Stimulated activated CD8-positive, alpha-beta memory T cell treated with anti-CD3 and anti-CD28 coated beads, Interleukin-15, amount 100 ng/mL, for 24 hours (primary cell): ENCODE data around the gene TTF2.
"Not testable (repeated sequence)": the region's sequence is repeated elsewhere in the genome, so short reads cannot be mapped to it uniquely, and the experiment has no call there.

Source experiments
- DNase-seq: peaks from one replicate; pipeline ENCODE4 v3.0.0-alpha.2; 2020; ENCODE audit warnings: low read depth

The TTF2 gene

DNA sequence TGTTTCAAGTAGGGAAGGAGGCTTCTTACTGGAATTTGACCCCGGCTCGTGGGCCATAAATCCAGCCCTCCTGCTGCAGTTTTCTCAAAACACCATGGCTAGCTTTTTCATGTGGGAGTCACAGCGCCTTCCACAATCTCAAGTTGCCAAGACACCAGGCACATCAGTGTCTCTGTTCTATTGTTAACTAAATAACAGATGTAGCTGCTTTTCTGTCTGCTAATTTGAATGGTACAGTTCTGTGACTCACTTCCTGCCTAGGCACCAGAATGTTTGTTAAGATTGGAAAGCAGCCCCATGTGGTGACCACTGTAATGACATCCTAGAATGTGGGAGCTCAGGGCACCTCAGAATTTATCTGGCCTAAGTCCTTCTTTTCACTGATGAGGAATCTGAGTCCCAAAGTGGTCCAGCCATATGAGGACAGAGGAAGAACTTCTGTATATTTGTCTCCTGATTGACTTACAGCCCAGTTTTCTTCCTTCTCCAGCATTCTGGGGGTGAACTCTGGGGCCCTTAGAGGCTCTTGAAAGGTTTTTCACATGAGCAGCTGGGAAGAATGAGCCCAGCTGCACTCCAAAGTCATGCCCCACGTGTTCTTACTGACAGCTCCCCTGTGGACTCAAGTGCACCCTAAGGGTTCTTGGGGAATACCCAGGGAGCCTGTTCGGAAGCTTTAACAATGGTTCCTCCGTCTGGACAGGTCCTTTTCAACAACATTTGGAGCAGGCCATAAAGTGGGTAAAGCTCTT lies 33.9 kb downstream of the TTF2 start:
- DNase-seq: no peak

- DNase-seq: no peak
Observed at GRCh38 chr1:117094841-117095604, 34.9 kb downstream of the TTF2 start.

DNA sequence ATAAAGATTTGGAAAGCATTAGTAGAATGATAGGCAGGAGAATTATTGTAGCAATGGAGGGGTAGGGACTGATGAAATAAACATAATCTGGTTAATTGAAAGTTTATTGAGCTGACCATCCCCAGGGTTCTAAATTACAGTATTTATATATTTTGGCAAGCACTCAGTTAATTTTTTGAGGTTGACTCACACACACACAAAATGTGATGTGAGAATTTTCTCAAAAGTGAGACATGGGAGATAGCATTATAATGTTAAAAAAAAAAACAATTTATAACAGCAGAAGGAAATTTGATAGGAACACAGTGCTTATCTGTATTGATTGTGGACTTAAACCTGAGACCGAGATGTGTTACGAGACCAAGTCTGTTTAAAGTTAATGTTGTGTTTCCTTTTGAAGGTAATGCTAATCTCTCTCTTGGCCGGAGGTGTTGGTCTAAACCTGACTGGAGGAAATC lies 36.9 kb downstream of the TTF2 start:
- DNase-seq: no peak

GRCh38 chr1:117097443-117097842 lies 37.3 kb downstream of the TTF2 start:
- no peak for DNase-seq

- no peak for DNase-seq
Observed at GRCh38 chr1:117098287-117098890, 38.3 kb downstream of the TTF2 start.

- no peak for DNase-seq
Observed at GRCh38 chr1:117101334-117101733, 41.2 kb downstream of the TTF2 start.

DNA sequence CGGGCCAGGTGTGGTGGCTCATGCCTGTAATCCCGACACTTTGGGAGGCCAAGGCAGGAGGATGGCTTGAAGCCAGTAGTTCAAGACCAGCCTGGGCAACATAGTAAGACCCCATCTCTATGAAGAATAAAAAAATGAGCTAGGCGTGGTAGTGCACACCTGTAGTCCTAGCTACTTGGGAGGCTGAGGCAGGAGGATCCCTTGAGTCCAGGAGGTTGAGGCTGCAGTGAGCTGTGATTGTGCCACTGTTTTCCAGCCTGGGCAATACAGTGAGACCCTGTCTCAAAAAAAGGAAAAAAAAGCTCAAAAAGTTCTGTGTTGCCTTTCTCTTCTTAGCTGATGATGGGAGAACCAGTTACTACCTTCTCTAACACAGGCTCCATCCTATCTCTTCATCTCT lies 41.7 kb downstream of the TTF2 start:
- DNase-seq: not testable (repeated sequence)

- no peak for DNase-seq
Observed at GRCh38 chr1:117104986-117105385, 44.9 kb downstream of the TTF2 start.

- DNase-seq: no peak
Observed at GRCh38 chr1:117105722-117106121, 45.6 kb downstream of the TTF2 start.

DNA sequence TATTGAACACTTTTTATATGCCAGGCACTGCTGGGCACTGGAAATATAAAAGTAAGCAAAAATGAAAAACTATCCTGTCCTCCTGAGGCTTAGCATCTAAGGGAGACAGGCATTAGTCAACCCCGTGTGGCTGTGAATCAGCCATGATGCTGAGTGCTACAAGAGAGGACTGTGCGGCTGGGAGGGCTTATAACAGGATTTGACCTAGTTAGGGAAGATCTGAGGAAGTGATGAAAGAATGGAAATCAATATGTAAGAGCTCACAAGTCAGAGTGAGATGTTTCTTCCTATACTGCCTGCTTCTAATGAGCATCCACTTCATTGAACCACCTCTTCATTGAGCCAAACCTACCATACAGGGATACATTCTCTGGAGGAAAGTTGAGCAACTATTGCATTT lies 46.4 kb downstream of the TTF2 start:
- DNase-seq: no peak

DNA sequence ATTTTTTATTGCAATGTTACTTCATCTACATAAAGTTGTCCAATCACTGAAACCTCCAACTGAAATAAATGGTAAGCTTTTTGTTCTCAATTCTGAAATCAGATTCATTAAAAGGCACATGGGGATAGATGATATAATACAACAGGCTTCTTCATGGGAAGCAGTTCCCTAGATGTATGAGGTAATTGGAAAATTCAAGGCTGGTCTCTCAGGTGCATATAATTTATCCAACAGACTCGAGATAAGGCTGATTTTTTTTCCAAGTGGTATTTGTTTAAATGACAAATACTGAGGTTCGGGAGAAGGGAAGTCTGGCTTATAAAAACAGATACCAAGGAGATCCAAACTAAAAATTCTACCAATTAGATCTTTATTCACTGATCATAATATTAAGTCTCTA lies 47.2 kb downstream of the TTF2 start:
- no peak for DNase-seq

DNA sequence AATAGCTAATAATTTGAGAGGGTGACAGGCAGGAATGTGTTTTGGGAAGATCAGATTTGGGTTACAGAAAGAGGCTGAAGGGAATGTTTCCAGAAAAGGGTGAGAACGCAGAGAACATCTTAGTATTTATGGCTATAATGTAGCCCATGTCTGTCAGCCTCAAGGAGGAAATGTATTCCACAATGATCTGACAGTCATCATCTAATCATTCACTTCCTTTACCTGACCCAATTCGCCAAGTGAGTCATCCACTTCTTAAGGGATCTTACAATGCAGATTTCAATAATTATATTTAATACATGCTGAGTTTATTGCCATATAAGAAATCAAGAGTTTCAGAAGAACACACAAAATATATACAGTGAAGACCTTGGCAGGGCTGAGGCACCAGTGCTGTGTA lies 50.6 kb downstream of the TTF2 start:
- DNase-seq: no peak

- no peak for DNase-seq
Observed at GRCh38 chr1:117112047-117112717, 52.1 kb downstream of the TTF2 start.

DNA sequence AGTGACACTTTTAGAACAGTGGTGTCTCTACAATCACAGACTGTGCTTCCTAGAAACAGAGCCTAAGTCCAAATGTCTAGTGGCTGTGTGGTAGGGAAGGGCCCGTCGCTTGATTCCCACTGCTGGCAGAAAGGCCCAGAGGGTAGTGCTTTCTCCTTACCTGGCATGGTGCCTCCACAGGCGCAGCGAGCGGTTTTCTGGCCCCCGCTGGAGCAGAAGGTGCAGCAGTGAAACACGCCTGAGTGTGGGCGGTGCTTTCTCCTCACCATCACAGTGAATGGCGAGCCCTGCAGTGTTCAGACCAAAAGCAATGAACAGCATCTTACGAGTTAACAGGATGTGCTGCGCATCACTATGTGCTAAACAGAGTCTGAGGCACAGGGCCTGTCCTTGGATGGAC lies 53.1 kb downstream of the TTF2 start:
- no peak for DNase-seq

DNA sequence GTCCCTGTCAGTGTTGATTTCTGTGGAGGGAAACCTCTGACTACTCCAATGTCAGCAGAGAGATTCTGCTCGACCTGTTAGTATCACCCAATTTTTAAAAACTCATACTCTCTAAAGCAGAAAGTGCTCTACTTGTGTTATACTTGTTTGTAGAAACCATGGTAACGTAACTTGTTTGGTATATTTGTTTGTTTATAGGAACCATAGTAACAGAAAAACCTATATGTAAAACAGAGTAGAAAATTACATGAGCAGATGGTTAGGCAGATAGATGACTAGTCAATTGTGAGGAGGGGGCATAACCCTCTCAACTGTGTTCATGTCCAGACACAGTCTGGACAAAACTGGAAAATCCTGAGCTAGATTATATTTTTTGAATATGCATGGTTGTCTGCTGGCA lies 54.8 kb downstream of the TTF2 start:
- no peak for DNase-seq

DNA sequence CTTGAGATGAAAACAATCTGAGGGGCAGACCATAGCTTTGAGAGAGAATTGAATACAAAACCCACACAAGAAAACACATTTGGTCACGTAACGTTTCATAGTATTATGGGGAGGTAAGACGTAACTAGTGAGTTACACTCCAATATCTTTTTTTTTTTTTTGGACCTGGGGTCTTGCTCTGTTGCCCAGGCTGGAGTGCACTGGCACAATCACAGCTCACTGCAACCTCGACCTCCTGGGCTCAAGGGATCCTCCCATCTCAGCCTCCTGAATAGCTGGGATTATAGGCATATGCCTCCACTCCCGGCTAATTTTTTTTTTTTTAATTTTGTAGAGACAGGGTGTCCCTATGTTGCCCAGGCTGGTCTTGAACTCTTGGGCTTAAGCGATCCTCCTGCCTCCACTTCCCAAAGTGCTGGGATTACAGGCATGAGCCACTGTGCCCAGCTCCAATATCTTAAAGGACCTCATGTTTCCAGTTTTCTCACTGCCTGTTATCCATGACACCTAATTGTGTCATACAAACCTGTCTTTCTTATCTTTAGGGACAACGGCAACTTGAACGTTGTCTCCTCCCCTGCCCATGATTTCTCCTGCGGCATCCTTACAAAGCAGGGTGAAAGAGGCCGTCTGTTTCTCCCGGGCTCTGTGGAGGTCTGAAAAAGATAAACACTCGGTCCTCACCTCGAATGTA lies 56.1 kb downstream of the TTF2 start:
- no peak for DNase-seq

GRCh38 chr1:117116784-117117130 lies 56.6 kb downstream of the TTF2 start:
- DNase-seq: no peak

DNA sequence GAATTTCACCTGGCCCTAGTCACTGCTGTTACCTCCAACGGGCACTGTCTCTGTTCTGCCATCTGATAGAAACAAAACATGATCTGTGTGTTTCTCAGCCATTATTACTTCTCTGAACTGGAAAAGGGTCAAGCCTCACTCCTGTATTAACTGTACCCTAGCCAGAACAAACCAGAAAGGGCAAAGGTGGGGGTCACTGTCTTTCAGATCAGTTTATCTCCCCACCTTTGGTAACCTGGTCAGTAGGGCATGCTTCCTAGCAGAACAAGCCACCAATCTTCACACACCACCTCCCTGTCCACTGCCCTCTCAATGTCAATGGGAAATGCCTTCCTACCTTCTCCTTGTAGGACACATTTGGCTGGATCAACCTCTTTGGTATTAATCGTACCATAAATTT lies 57.6 kb downstream of the TTF2 start:
- DNase-seq: no peak

DNA sequence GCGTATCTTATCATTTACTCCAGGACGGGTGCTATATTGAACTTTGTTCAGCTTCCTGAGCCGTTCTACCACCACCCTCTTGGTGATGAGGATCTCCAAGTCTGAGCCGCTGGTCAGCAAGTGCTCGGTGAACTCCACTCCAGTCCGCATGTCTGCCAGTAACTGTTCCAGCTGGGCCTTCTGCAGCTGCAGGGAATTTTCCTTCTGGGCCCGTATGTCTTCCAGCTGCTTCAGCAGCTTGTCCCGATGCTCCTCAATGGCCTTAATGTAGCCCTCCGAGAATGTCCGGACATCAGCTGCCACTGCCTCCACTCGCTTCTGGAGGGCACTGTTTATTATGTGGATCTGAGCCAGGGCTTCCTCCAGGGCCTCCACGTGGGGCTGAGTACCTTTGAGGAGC lies 58.0 kb downstream of the TTF2 start:
- no peak for DNase-seq

DNA sequence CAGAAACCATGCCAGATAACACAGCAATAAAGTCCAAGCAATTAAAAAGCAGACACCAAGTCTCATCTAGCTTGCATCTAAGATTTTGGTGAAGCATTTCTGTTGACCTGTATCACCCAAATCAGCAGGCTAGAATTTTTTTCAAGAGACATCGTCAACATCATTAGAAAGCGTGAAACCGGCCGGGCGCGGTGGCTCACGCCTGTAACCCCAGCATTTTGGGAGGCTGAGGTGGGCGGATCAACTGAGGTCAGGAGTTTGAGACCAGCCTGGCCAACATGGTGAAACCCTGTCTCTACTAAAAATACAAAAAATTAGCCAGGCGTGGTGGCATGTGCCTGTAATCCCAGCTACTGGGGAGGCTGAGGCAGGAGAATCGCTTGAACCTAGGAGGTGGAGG lies 59.0 kb downstream of the TTF2 start:
- DNase-seq: not testable (repeated sequence)

GRCh38 chr1:117120774-117121588 lies 60.9 kb downstream of the TTF2 start:
- no peak for DNase-seq
